BJ (cell line): ENCODE data around the gene PLK5. TPM values are rescaled to one million over a fixed set of nuclear protein-coding genes. Genes with fewer than 3 reads are reported as not detected.
"Not testable (repeated sequence)": the region's sequence is repeated elsewhere in the genome, so short reads cannot be mapped to it uniquely, and the experiment has no call there.

ENCODE experiments used
- CTCF ChIA-PET: fragments of 350-600 bp; formaldehyde crosslinking; extraction: SDS; loops from one replicate; lab custom pipeline; 2021; ENCODE audit warnings: antibody characterized with exemption, inconsistent platforms; lab: Yijun Ruan, JAX
- POLR2A ChIA-PET: fragments of 300-600 bp; sonication (Branson Sonifier 250); formaldehyde crosslinking; extraction: SDS; loops from one replicate; lab custom pipeline; 2021; ENCODE audit warnings: antibody characterized with exemption; lab: Charles Lee
- DNase-seq: peaks from one replicate; pipeline ENCODE4 v3.0.0-alpha.2; 2011; ENCODE audit warnings: low read depth
- H3K27me3 ChIP-seq: 2 replicates; pipeline ENCODE4 v1.6.0; 2011; ENCODE audit warnings: low read length; ENCODE audit not compliant: control insufficient read depth, insufficient read depth
- H3K36me3 ChIP-seq: 2 replicates; pipeline ENCODE4 v1.5.1; 2011; ENCODE audit warnings: low read length; ENCODE audit not compliant: control insufficient read depth, insufficient read depth
- H3K4me3 ChIP-seq: 2 replicates; pipeline ENCODE4 v1.5.1; 2011; ENCODE audit warnings: low read depth, mild to moderate bottlenecking, control low read depth, low read length
- CTCF ChIP-seq: IDR thresholded peaks from 2 replicates; pipeline ENCODE4 v1.5.1; 2011; ENCODE audit warnings: low read depth, mild to moderate bottlenecking, control low read depth, inconsistent platforms, low read length, moderate library complexity; ENCODE audit not compliant: insufficient read depth
- polyA plus RNA-seq: library from polyadenylated mRNA; depleted of rRNA; stranded (reverse); fragments of >200 nt; gene quantifications from 2 replicates; pipeline ENCODE4 v1.2.3, GENCODE V29; 2011

Gene PLK5
- polyA plus RNA-seq, 1 experiment: not detected

DNA sequence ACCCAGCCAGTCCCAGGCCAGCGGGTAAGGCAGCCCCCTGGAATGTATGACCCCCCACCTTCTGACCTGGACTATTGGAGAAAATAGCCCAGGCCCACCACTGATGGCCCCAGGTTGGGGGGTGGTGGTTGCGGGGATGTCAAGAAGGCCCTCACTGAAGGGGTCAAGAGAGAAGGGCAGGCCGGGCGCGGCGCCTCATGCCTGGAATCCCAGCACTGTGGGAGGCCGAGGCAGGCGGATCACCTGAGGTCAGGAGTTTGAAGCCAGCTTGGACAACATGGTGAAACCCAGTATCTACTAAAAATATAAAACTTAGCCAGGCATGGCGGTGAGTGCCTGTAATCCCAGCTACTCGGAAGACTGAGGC, 9.6 kb upstream of the PLK5 start:
- ChIA-PET POLR2A (no interaction called here), CTCF (interaction anchor here (0.8 to 1.0 kb wide), 2 partner anchors 10 to 22 kb away, joined by 3 to 4 read pairs; no protein-coding TSS in a partner anchor)
- DNase-seq: no peak
- no peak for TF ChIP-seq CTCF
- Histone ChIP-seq H3K27me3 (0 out of 2 replicates have a peak, but pooled peaks cover 1% of the 10 kb centered on the region), H3K36me3 (peaks cover 2% of the 10 kb centered on the region; the same call in 1 of the 2 replicates), H3K4me3 (no peak overlapping the region)

GRCh38 chr19:1514986-1515721, 8.7 kb upstream of the PLK5 start:
- CTCF ChIA-PET: interaction anchor here (0.8 to 1.0 kb wide), 2 partner anchors 11 to 23 kb away, joined by 3 to 4 read pairs; no protein-coding TSS in a partner anchor
- POLR2A ChIA-PET: no interaction called here
- H3K36me3 ChIP-seq: no peaks in the 10 kb centered on the region
- peaks cover 3% of the 10 kb centered on the region; the same call in 1 of the 2 replicates for H3K27me3 ChIP-seq
- no peak overlapping the region for H3K4me3 ChIP-seq
- DNase-seq: no peak
- no peak for TF ChIP-seq CTCF

GRCh38 chr19:1516395-1516753, 7.5 kb upstream of the PLK5 start:
- DNase-seq: no peak
- Histone ChIP-seq H3K4me3 (no peak overlapping the region), H3K27me3 (peaks cover 3% of the 10 kb centered on the region; the same call in 1 of the 2 replicates), H3K36me3 (no peaks in the 10 kb centered on the region)
- POLR2A ChIA-PET: no interaction called here
- TF ChIP-seq CTCF: no peak
- CTCF ChIA-PET: no interaction called here

- ChIA-PET CTCF (interaction anchor here (0.7 kb wide), 1 partner anchor 339 kb away, joined by 3 read pairs; no protein-coding TSS in a partner anchor), POLR2A (no interaction called here)
- Histone ChIP-seq H3K4me3 (no peak overlapping the region), H3K27me3 (peaks cover 9% of the 10 kb centered on the region), H3K36me3 (no peaks in the 10 kb centered on the region)
- DNase-seq: no peak
- TF ChIP-seq CTCF: no peak
Observed at GRCh38 chr19:1518471-1518870, 5.4 kb upstream of the PLK5 start.

GRCh38 chr19:1519802-1520201, 4.1 kb upstream of the PLK5 start:
- CTCF ChIA-PET: interaction anchor here (0.8 kb wide), 1 partner anchor 26 kb away, joined by 5 read pairs; no protein-coding TSS in a partner anchor
- peaks cover 16% of the 10 kb centered on the region for H3K27me3 ChIP-seq
- H3K36me3 ChIP-seq, DNase-seq, POLR2A ChIA-PET, H3K4me3 ChIP-seq: not testable (repeated sequence)
